SU-DHL-6 (cell line): ENCODE data around the gene TRAK1.

Source experiments
- H2AFZ ChIP-seq: fragments of 200-600 bp; sonication (generic); 2 replicates; pipeline ENCODE4 v1.6.1; 2014; ENCODE audit warnings: low read depth, mild to moderate bottlenecking, moderate library complexity, mixed read lengths, antibody characterized with exemption, low read length; ENCODE audit not compliant: severe bottlenecking
- H3F3A ChIP-seq: fragments of 200-600 bp; shearing (Covaris generic); 2 replicates; pipeline ENCODE4 v1.6.0; 2016; ENCODE audit warnings: antibody characterized with exemption, mild to moderate bottlenecking; ENCODE audit not compliant: insufficient read depth
- H3K27ac ChIP-seq: fragments of 200-600 bp; sonication (generic); 2 replicates; pipeline ENCODE4 v1.5.1; 2016; ENCODE audit warnings: low read depth, mild to moderate bottlenecking, low read length, moderate library complexity, mixed read lengths
- H3K27me3 ChIP-seq: fragments of 200-600 bp; sonication (generic), shearing (Covaris generic); 2 replicates; pipeline ENCODE4 v1.6.0; 2014; ENCODE audit warnings: mild to moderate bottlenecking, low read length
- H3K36me3 ChIP-seq: fragments of 200-600 bp; sonication (generic); 2 replicates; pipeline ENCODE4 v1.6.1; 2014; ENCODE audit warnings: mild to moderate bottlenecking, low read length, mixed read lengths
- H3K4me2 ChIP-seq: fragments of 300-600, 200-600 bp; shearing (Covaris generic), sonication (generic); 2 replicates; pipeline ENCODE4 v1.6.0; 2014; ENCODE audit warnings: low read length, low read depth, mild to moderate bottlenecking; ENCODE audit not compliant: poor library complexity, severe bottlenecking
- H3K4me3 ChIP-seq: fragments of 200-600 bp; sonication (generic); 2 replicates; pipeline ENCODE4 v1.5.1; 2014; ENCODE audit warnings: antibody characterized with exemption, low read length, mild to moderate bottlenecking, mixed read lengths; ENCODE audit not compliant: insufficient read depth, poor library complexity, severe bottlenecking
- H3K79me2 ChIP-seq: fragments of 200-600 bp; sonication (generic); 2 replicates; pipeline ENCODE4 v1.6.1; 2014; ENCODE audit warnings: mild to moderate bottlenecking, low read length, moderate library complexity; ENCODE audit not compliant: insufficient read depth
- H3K9ac ChIP-seq: fragments of 200-600 bp; sonication (generic); 2 replicates; pipeline ENCODE4 v1.7.0; 2014; ENCODE audit warnings: mild to moderate bottlenecking, low read length
- H3K9me2 ChIP-seq: fragments of 200-600 bp; sonication (generic); replicated peaks from 2 replicates; pipeline ENCODE4 v1.6.1; 2014; ENCODE audit warnings: low read length; ENCODE audit not compliant: insufficient read depth
- H3K9me3 ChIP-seq: fragments of 200-600 bp; sonication (generic); 2 replicates; pipeline ENCODE4 v1.6.1; 2014; ENCODE audit warnings: low read length, mixed read lengths; ENCODE audit not compliant: insufficient read depth
- H4K20me1 ChIP-seq: fragments of 200-600 bp; sonication (generic); 2 replicates; pipeline ENCODE4 v1.6.1; 2014; ENCODE audit warnings: low read depth, mild to moderate bottlenecking, antibody characterized with exemption, low read length, moderate library complexity, mixed read lengths
- CTCF ChIP-seq: fragments of 200-600 bp; sonication (generic); IDR thresholded peaks from one replicate; pipeline ENCODE4 v1.5.1; 2017; ENCODE audit warnings: antibody characterized with exemption, mild to moderate bottlenecking, low read length, moderate library complexity; ENCODE audit not compliant: insufficient read depth, poor library complexity, severe bottlenecking
- EZH2phosphoT487 ChIP-seq: fragments of 200-600 bp; sonication (generic), shearing (Covaris generic); conservative IDR thresholded peaks from 2 replicates; pipeline ENCODE4 v1.6.1; 2018; ENCODE audit warnings: mild to moderate bottlenecking, antibody characterized with exemption, low read length, moderate library complexity, mixed read lengths

TRAK1 gene

GRCh38 chr3:42115215-42115614, 24.1 kb downstream of the TRAK1 start:
- no peaks in the 10 kb centered on the region for H3K9me3 ChIP-seq
- TF ChIP-seq EZH2phosphoT487 (no peak), CTCF (no peak)
- H3K36me3 ChIP-seq, result no peaks in the 10 kb centered on the region
- no peak overlapping the region for H2AFZ ChIP-seq
- no peaks in the 10 kb centered on the region for H3F3A ChIP-seq
- H3K4me3 ChIP-seq, result no peak overlapping the region
- H4K20me1 ChIP-seq, result no peaks in the 10 kb centered on the region
- no peaks in the 10 kb centered on the region for H3K27me3 ChIP-seq
- H3K9me2 ChIP-seq, result no peaks in the 10 kb centered on the region
- H3K4me2 ChIP-seq, result no peak overlapping the region
- H3K27ac ChIP-seq, result no peak overlapping the region
- no peak overlapping the region for H3K9ac ChIP-seq
- H3K79me2 ChIP-seq, result peaks cover 21% of the 10 kb centered on the region; the same call in 1 of the 2 replicates

GRCh38 chr3:42115946-42116345, 24.8 kb downstream of the TRAK1 start:
- no peak overlapping the region for H3K9ac ChIP-seq
- no peak overlapping the region for H3K27ac ChIP-seq
- H3K79me2 ChIP-seq, result peaks cover 22% of the 10 kb centered on the region; the same call in 1 of the 2 replicates
- H3K36me3 ChIP-seq, result no peaks in the 10 kb centered on the region
- H3K27me3 ChIP-seq, result no peaks in the 10 kb centered on the region
- H3F3A ChIP-seq, result no peaks in the 10 kb centered on the region
- H3K4me3 ChIP-seq, result no peak overlapping the region
- TF ChIP-seq CTCF (no peak), EZH2phosphoT487 (no peak)
- no peaks in the 10 kb centered on the region for H3K9me3 ChIP-seq
- H3K9me2 ChIP-seq, result no peaks in the 10 kb centered on the region
- no peak overlapping the region for H3K4me2 ChIP-seq
- H4K20me1 ChIP-seq, result no peaks in the 10 kb centered on the region
- H2AFZ ChIP-seq, result no peak overlapping the region

- H3K36me3 ChIP-seq, result no peaks in the 10 kb centered on the region
- H3K79me2 ChIP-seq, result peaks cover 24% of the 10 kb centered on the region; the same call in 1 of the 2 replicates
- no peaks in the 10 kb centered on the region for H4K20me1 ChIP-seq
- no peak overlapping the region for H3K4me2 ChIP-seq
- H3K9me3 ChIP-seq, result no peaks in the 10 kb centered on the region
- no peaks in the 10 kb centered on the region for H3K9me2 ChIP-seq
- no peak overlapping the region for H3K4me3 ChIP-seq
- H2AFZ ChIP-seq, result no peak overlapping the region
- no peak overlapping the region for H3K27ac ChIP-seq
- TF ChIP-seq EZH2phosphoT487 (no peak), CTCF (no peak)
- no peaks in the 10 kb centered on the region for H3K27me3 ChIP-seq
- H3K9ac ChIP-seq, result no peak overlapping the region
- H3F3A ChIP-seq, result no peaks in the 10 kb centered on the region
Measured at GRCh38 chr3:42116466-42116865, 25.3 kb downstream of the TRAK1 start.
